MM.1S (cell line): ENCODE results near the gene LIMCH1.

Experiments
- DNase-seq: peaks from one replicate; pipeline ENCODE4 v3.0.0-alpha.2; 2015
- H2AFZ ChIP-seq: fragments of 300-600 bp; sonication (generic); 2 replicates; pipeline ENCODE4 v1.6.0; 2016; ENCODE audit warnings: antibody characterized with exemption, low read length
- H3F3A ChIP-seq: fragments of 300-600 bp; sonication (generic); 2 replicates; pipeline ENCODE4 v1.6.1; 2016; ENCODE audit warnings: mild to moderate bottlenecking, antibody characterized with exemption, low read length, moderate library complexity, mixed read lengths; ENCODE audit not compliant: insufficient read depth
- H3K27ac ChIP-seq: fragments of 300-600 bp; sonication (generic); 2 replicates; pipeline ENCODE4 v1.5.1; 2016; ENCODE audit warnings: mild to moderate bottlenecking, low read length
- H3K27me3 ChIP-seq: fragments of 300-600 bp; sonication (generic); replicated peaks from 2 replicates; pipeline ENCODE4 v1.6.0; 2016; ENCODE audit warnings: low read length; ENCODE audit not compliant: insufficient read depth
- H3K36me3 ChIP-seq: fragments of 300-600 bp; sonication (generic); replicated peaks from 2 replicates; pipeline ENCODE4 v1.6.1; 2016; ENCODE audit warnings: mild to moderate bottlenecking, low read length, mixed read lengths; ENCODE audit not compliant: insufficient read depth
- H3K4me1 ChIP-seq: fragments of 300-600 bp; sonication (generic); 2 replicates; pipeline ENCODE4 v1.6.1; 2016; ENCODE audit warnings: low read length, mixed read lengths
- H3K4me2 ChIP-seq: fragments of 300-600 bp; sonication (generic); 2 replicates; pipeline ENCODE4 v1.6.0; 2016; ENCODE audit warnings: low read depth, low read length
- H3K4me3 ChIP-seq: fragments of 300-600 bp; sonication (generic); 2 replicates; pipeline ENCODE4 v1.5.1; 2016; ENCODE audit warnings: low read length, mixed read lengths
- H3K79me2 ChIP-seq: fragments of 300-600 bp; sonication (generic); 2 replicates; pipeline ENCODE4 v1.6.1; 2016; ENCODE audit warnings: mixed run types, low read length, mixed read lengths
- H3K9ac ChIP-seq: fragments of 300-600 bp; sonication (generic); 2 replicates; pipeline ENCODE4 v1.6.1; 2016; ENCODE audit warnings: low read length, mixed read lengths
- H3K9me2 ChIP-seq: fragments of 300-600 bp; sonication (generic); replicated peaks from 2 replicates; pipeline ENCODE4 v1.6.1; 2016; ENCODE audit warnings: mild to moderate bottlenecking, low read length, mixed read lengths; ENCODE audit not compliant: insufficient read depth
- H3K9me3 ChIP-seq: fragments of 300-600 bp; sonication (generic); replicated peaks from 2 replicates; pipeline ENCODE4 v1.6.1; 2016; ENCODE audit warnings: mild to moderate bottlenecking, low read length, mixed read lengths; ENCODE audit not compliant: insufficient read depth
- H4K20me1 ChIP-seq: fragments of 300-600 bp; sonication (generic); 2 replicates; pipeline ENCODE4 v1.6.1; 2016; ENCODE audit warnings: mild to moderate bottlenecking, low read length, moderate library complexity, mixed read lengths; ENCODE audit not compliant: insufficient read depth
- CTCF ChIP-seq: fragments of 300-600 bp; sonication (generic); IDR thresholded peaks from 2 replicates; pipeline ENCODE4 v1.5.1; 2016; ENCODE audit warnings: antibody characterized with exemption, low read length, mixed read lengths
- EZH2 ChIP-seq: fragments of 300-600 bp; sonication (generic); optimal IDR thresholded peaks from 2 replicates; pipeline ENCODE3; 2017; ENCODE audit warnings: low read depth, mild to moderate bottlenecking, antibody characterized with exemption, low read length, mixed read lengths
- EZH2phosphoT487 ChIP-seq: fragments of 300-600 bp; sonication (generic); IDR thresholded peaks from 2 replicates; pipeline ENCODE4 v1.6.1; 2018; ENCODE audit warnings: antibody characterized with exemption, low read length

Gene LIMCH1

GRCh38 chr4:41678086-41678816, 140.3 kb downstream of the LIMCH1 start:
- H4K20me1 ChIP-seq: no peaks in the 10 kb centered on the region
- H3K79me2 ChIP-seq: no peaks in the 10 kb centered on the region
- H3K4me1 ChIP-seq: no peaks in the 10 kb centered on the region
- H3K4me3 ChIP-seq: no peak overlapping the region
- TF ChIP-seq EZH2phosphoT487 (no peak), EZH2 (no peak), CTCF (no peak)
- no peaks in the 10 kb centered on the region for H3K9me3 ChIP-seq
- H3K9me2 ChIP-seq: no peaks in the 10 kb centered on the region
- DNase-seq: no peak
- H3K36me3 ChIP-seq: no peaks in the 10 kb centered on the region
- no peaks in the 10 kb centered on the region for H3F3A ChIP-seq
- H2AFZ ChIP-seq: no peak overlapping the region
- H3K4me2 ChIP-seq: no peak overlapping the region
- H3K27me3 ChIP-seq: no peaks in the 10 kb centered on the region
- no peak overlapping the region for H3K27ac ChIP-seq
- no peak overlapping the region for H3K9ac ChIP-seq

DNA sequence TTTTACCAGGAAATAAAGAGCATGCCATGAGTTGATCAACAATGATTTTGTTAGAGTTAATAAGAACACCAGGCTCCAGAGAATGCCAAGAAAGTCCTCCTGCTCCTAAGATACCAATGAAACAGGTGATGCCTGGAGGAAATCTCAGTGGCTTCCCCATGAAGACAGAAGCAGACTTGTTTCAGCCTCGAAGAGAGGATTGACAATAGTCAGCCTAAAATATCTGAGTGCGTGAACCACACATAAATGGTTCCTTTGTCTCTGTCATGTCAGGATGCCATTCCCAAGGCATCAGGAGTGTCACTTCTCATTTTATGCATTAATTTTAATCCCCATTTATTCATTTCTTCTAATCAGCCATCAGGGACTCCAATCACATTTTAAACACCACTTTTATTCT, 141.0 kb downstream of the LIMCH1 start:
- Histone ChIP-seq H3K27me3 (no peaks in the 10 kb centered on the region), H3K27ac (no peak overlapping the region), H3K9me3 (no peaks in the 10 kb centered on the region), H3K4me3 (no peak overlapping the region), H2AFZ (no peak overlapping the region), H3K4me1 (no peaks in the 10 kb centered on the region), H3K79me2 (no peaks in the 10 kb centered on the region), H3K36me3 (no peaks in the 10 kb centered on the region), H3K4me2 (no peak overlapping the region), H4K20me1 (no peaks in the 10 kb centered on the region), H3F3A (no peaks in the 10 kb centered on the region), H3K9ac (no peak overlapping the region), H3K9me2 (no peaks in the 10 kb centered on the region)
- DNase-seq: no peak
- TF ChIP-seq CTCF (no peak), EZH2 (no peak), EZH2phosphoT487 (no peak)

DNA sequence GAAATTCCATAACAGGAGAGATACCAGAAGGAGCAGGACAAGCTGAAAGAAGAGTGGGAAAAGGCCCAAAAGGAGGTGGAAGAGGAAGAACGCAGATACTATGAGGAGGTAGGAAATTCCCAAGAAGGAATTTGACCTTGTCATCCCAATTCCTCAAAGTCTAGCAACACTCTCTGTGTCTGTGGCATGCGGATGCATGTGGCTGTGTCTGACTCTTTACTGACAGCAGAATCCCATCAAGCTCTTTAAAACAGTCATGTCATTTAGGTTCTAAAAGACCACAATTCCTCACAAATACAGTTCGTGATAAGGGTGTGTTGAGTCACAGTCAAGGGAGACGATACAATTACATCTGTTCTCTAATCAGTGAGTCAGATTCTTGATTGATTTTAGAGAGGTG, 142.0 kb downstream of the LIMCH1 start:
- H3K4me1 ChIP-seq: no peaks in the 10 kb centered on the region
- H3K4me3 ChIP-seq: no peak overlapping the region
- H3K9ac ChIP-seq: no peak overlapping the region
- no peaks in the 10 kb centered on the region for H3K27me3 ChIP-seq
- no peaks in the 10 kb centered on the region for H3K36me3 ChIP-seq
- H3K27ac ChIP-seq: no peak overlapping the region
- no peak overlapping the region for H3K4me2 ChIP-seq
- TF ChIP-seq EZH2: no peak
- TF ChIP-seq CTCF: no peak
- TF ChIP-seq EZH2phosphoT487: no peak
- no peaks in the 10 kb centered on the region for H4K20me1 ChIP-seq
- H3K9me3 ChIP-seq: no peaks in the 10 kb centered on the region
- H3K79me2 ChIP-seq: no peaks in the 10 kb centered on the region
- no peaks in the 10 kb centered on the region for H3F3A ChIP-seq
- no peak overlapping the region for H2AFZ ChIP-seq
- H3K9me2 ChIP-seq: no peaks in the 10 kb centered on the region
- DNase-seq: no peak
